C4-2B (cell line): ENCODE results near the gene STEAP2.
A peak's percentile ranks its signal among the peaks of the same experiment; 100 is the strongest.

Experiments
- H3K27ac ChIP-seq: fragments of 450-650 bp; 2 replicates; pipeline ENCODE4 v1.5.1; 2017
- ZFX ChIP-seq: fragments of 450-650 bp; IDR thresholded peaks from 2 replicates; pipeline ENCODE4 v1.6.1; 2017
- TF ChIP-seq, protein P1 (sequence below): fragments of 450-650 bp; conservative IDR thresholded peaks from 2 replicates; pipeline ENCODE4 v1.5.1; 2017; ENCODE audit warnings: mild to moderate bottlenecking

The STEAP2 gene

DNA sequence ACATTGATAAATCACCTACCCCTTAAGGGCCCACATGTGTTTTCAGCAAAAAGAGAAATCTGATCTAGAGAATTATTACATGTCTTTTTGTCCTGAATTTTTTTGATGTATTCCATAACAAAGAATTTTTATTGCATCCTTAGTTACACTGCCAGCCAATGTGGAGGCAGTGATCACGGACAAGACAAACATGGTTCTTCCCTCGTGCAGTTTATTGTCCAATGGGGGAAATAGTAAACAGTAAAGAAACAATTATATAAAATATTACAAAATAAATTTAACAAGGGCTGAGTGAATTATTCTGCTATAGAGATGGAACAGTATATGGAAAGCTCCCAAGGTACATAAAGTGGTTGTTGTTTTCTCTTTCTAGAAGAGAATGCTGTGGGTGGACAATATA is 2.0 kb downstream of the STEAP2 start:
- no peak overlapping the region; the same call in 1 of the 2 replicates for H3K27ac ChIP-seq
- TF ChIP-seq, protein P1, sequence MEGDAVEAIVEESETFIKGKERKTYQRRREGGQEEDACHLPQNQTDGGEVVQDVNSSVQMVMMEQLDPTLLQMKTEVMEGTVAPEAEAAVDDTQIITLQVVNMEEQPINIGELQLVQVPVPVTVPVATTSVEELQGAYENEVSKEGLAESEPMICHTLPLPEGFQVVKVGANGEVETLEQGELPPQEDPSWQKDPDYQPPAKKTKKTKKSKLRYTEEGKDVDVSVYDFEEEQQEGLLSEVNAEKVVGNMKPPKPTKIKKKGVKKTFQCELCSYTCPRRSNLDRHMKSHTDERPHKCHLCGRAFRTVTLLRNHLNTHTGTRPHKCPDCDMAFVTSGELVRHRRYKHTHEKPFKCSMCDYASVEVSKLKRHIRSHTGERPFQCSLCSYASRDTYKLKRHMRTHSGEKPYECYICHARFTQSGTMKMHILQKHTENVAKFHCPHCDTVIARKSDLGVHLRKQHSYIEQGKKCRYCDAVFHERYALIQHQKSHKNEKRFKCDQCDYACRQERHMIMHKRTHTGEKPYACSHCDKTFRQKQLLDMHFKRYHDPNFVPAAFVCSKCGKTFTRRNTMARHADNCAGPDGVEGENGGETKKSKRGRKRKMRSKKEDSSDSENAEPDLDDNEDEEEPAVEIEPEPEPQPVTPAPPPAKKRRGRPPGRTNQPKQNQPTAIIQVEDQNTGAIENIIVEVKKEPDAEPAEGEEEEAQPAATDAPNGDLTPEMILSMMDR = no peak
- TF ChIP-seq ZFX = no peak

DNA sequence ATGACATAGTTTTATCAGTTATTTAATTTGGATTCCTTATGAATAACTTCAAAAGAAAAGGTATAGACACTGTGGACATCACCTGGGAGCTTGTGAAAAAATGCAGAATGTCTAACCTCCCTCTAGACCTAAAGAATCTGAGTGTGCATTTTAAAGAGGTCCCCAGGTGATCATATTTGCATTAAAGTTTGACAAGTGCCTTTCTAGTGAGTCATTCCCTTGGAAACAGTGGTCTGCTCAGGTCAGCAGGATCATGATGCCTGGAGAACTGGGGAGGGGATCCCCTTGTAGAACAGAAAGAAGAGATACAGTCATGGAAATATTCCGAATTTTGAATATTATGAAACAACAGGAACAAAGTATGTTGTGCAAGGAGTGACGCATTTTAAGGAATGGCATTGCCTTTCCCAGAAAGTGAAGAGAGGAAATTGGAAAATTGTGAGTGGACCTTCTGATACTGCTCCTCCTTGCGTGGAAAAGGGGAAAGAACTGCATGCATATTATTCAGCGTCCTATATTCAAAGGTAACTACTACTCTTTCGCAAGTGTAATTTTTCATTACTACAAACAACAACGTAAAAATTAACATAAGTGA is 4.6 kb downstream of the STEAP2 start:
- peak overlapping the region; percentile 61 for H3K27ac ChIP-seq
- TF ChIP-seq, protein P1 = no peak
- TF ChIP-seq ZFX = no peak

DNA sequence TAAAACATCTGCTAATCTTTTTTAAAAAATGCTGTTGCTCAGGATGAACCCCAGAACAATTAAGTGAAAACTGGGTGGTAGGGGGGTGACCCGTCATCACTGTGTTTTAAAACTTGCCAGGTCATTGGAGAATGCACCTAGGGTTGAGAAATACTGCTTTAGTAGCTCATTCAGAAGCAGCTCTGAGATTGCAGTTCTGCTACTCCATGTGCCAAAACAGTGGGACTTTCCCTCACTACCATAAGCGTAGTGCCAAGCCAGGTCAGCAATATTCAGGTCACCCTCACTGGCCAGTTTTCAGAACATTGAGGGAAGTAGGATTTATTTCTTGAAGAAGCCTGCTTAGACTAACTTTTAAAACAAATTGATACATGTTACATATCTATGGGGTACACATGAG is 5.2 kb downstream of the STEAP2 start:
- TF ChIP-seq, protein P1 = no peak
- TF ChIP-seq ZFX = no peak
- peak overlapping the region; percentile 61; the same call in 1 of the 2 replicates for H3K27ac ChIP-seq

DNA sequence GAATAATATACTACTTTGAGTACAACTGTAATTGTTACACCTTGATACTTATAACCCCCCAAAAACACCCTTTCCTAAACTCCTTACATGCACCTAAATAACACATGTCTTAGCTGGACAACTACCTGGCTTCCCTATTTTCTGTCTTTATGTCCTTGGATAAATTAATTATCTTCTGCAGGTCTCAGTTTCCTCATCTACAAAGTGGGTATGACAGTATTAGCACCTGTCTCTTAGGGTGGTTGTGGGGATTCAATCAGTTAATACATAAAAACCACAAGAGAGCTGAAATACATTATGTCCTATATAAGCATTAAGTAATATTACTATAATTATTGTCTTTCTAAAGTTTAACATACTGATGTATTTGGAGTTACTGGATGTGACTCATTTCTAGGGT is 10.8 kb downstream of the STEAP2 start:
- H3K27ac ChIP-seq = no peak overlapping the region; the same call in 1 of the 2 replicates
- TF ChIP-seq ZFX = no peak
- TF ChIP-seq, protein P1 = no peak

DNA sequence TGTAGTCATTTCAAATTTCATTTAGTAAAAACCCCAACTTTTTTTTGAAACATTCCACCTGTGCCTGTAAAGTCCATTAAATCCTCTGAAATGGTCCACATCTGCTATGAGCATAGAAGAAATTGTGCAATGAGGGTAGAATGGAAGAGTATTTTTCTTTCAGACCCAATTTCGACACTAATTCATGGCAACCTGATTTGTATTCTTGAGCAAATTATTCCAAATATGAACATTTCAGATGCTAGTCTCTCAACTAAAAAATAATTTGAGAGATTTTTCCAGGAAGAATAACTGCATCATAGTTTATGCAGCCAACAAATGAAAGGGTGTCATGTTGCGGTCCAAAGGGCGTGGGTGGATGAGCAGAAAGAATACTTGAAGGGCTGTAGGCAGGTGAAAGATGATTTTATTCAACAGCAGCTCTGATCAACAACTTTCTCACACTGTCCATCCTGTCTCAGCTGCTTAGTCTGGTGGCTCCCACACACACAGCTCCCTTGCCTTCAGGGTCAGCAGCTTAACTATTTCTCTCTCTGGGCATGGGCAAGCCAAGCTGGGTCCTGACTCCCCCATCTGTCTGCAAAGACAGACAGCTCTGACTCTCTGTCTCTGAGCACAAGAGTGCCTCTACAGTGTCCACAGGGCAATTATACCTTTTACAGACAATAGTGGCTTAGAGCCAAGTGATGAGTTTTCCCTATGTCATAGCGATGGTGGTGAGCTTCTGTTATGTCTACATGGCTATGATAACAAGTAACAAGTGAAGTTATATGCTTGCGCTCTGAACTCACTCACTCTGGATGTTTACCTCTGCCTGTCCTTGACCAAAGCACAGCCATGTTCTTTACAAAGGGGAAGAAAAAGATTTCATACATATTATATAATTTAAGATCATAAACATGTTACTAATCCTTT is 11.5 kb downstream of the STEAP2 start:
- TF ChIP-seq, protein P1 = no peak
- no peak for TF ChIP-seq ZFX
- peak overlapping the region; percentile 68 for H3K27ac ChIP-seq

DNA sequence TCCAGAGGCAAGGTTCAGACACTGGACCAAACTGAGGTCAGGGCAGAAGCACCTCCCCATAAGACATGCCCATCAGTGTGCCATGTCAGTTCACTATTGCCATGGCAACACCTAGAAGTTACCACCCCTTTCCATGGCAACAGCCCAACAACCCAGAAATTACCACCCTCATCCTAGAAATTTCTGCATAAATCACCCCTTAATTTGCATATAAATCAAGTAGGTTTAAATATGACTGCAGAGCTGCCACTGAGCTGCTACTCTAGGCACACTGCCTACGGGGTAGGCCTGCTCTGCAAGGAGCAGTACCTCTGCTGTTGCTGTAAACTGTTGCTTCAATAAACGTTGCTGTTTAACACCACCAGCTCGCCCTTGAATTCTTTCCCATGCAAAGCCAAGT is 12.7 kb downstream of the STEAP2 start:
- H3K27ac ChIP-seq = peak overlapping the region; percentile 92
- TF ChIP-seq, protein P1 = no peak
- TF ChIP-seq ZFX = 0 out of 2 replicates have a peak, but pooled peaks have one; percentile 24

DNA sequence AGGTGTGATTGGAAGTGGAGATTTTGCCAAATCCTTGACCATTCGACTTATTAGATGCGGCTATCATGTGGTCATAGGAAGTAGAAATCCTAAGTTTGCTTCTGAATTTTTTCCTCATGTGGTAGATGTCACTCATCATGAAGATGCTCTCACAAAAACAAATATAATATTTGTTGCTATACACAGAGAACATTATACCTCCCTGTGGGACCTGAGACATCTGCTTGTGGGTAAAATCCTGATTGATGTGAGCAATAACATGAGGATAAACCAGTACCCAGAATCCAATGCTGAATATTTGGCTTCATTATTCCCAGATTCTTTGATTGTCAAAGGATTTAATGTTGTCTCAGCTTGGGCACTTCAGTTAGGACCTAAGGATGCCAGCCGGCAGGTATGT is 13.6 kb downstream of the STEAP2 start:
- TF ChIP-seq, protein P1 = no peak
- no peak for TF ChIP-seq ZFX
- H3K27ac ChIP-seq = no peak overlapping the region
